ENCODE data around the gene APOL2.

- TF ChIP-seq CTCF (IDR thresholded peaks at IDR 0.05 in 2 of 3, conservative IDR thresholded peaks at IDR 0.05 in 1 of 3; ENCODE audit: borderline replicate concordance in 1 of 3, insufficient read depth in 1 of 3, low read depth in 2 of 3, low read length in 2 of 3) = no peak
- no peak for TF ChIP-seq EZH2phosphoT487 (IDR thresholded peaks at IDR 0.05; ENCODE audit: borderline replicate concordance)
These were observed 13.9 kb downstream of the APOL2 start for GRCh38 chr22:36225333-36225922.

Data from HCT116 (cell line).